ENCODE results near the gene GRID1. TPM values are rescaled to one million over a fixed set of nuclear protein-coding genes. Genes with fewer than 3 reads are reported as not detected.

The GRID1 gene
- total RNA-seq, 1 experiment from 2014 or later: not detected

GRCh38 chr10:85602306-85602705, 764.3 kb downstream of the GRID1 start:
- TF ChIP-seq CTCF (IDR thresholded peaks at IDR 0.05; ENCODE audit: unreplicated experiment): no peak
- Mint-ChIP-seq H3K27me3 (ENCODE audit: unreplicated experiment) (no peaks in the 10 kb centered on the region), H3K4me1 (ENCODE audit: low read depth, unreplicated experiment) (no peaks in the 10 kb centered on the region), H3K4me3 (ENCODE audit: low read depth, unreplicated experiment) (no peak overlapping the region), H3K9me3 (ENCODE audit: low read depth, unreplicated experiment) (peaks cover 3% of the 10 kb centered on the region), H3K27ac (ENCODE audit: unreplicated experiment) (no peak overlapping the region), H3K36me3 (ENCODE audit: insufficient read depth, unreplicated experiment) (no peaks in the 10 kb centered on the region)
- intact Hi-C loops (cut with micrococcal nuclease; ENCODE audit: unreplicated experiment): no loop called here
- no TSS peak for BruUV-seq (replicated peaks)
- no peak for DNase-seq
- CTCF ChIA-PET: no interaction called here

- peaks cover 3% of the 10 kb centered on the region for H3K9me3 Mint-ChIP-seq (ENCODE audit: low read depth, unreplicated experiment)
- no peak overlapping the region for H3K4me3 Mint-ChIP-seq (ENCODE audit: low read depth, unreplicated experiment)
- H3K4me1 Mint-ChIP-seq (ENCODE audit: low read depth, unreplicated experiment): no peaks in the 10 kb centered on the region
- no peak for TF ChIP-seq CTCF (IDR thresholded peaks at IDR 0.05; ENCODE audit: unreplicated experiment)
- BruUV-seq (replicated peaks): no TSS peak
- no peak for DNase-seq
- H3K36me3 Mint-ChIP-seq (ENCODE audit: insufficient read depth, unreplicated experiment): no peaks in the 10 kb centered on the region
- intact Hi-C loops (cut with micrococcal nuclease; ENCODE audit: unreplicated experiment): no loop called here
- H3K27ac Mint-ChIP-seq (ENCODE audit: unreplicated experiment): no peak overlapping the region
- no peaks in the 10 kb centered on the region for H3K27me3 Mint-ChIP-seq (ENCODE audit: unreplicated experiment)
- CTCF ChIA-PET: no interaction called here
Observed at GRCh38 chr10:85601526-85601925, 765.1 kb downstream of the GRID1 start.

- peaks cover 3% of the 10 kb centered on the region for H3K9me3 Mint-ChIP-seq (ENCODE audit: low read depth, unreplicated experiment)
- no peak for TF ChIP-seq CTCF (IDR thresholded peaks at IDR 0.05; ENCODE audit: unreplicated experiment)
- H3K4me1 Mint-ChIP-seq (ENCODE audit: low read depth, unreplicated experiment): no peaks in the 10 kb centered on the region
- H3K4me3 Mint-ChIP-seq (ENCODE audit: low read depth, unreplicated experiment): no peak overlapping the region
- CTCF ChIA-PET: no interaction called here
- H3K27ac Mint-ChIP-seq (ENCODE audit: unreplicated experiment): no peak overlapping the region
- intact Hi-C loops (cut with micrococcal nuclease; ENCODE audit: unreplicated experiment): no loop called here
- H3K27me3 Mint-ChIP-seq (ENCODE audit: unreplicated experiment): no peaks in the 10 kb centered on the region
- H3K36me3 Mint-ChIP-seq (ENCODE audit: insufficient read depth, unreplicated experiment): no peaks in the 10 kb centered on the region
- no peak for DNase-seq
- no TSS peak for BruUV-seq (replicated peaks)
Observed at GRCh38 chr10:85600744-85601081, 765.9 kb downstream of the GRID1 start.

GRCh38 chr10:85600026-85600743, 766.4 kb downstream of the GRID1 start:
- H3K27ac Mint-ChIP-seq (ENCODE audit: unreplicated experiment): no peak overlapping the region

More at GRCh38 chr10:85600026-85600743, 766.4 kb downstream of the GRID1 start:
- H3K27me3 Mint-ChIP-seq (ENCODE audit: unreplicated experiment): no peaks in the 10 kb centered on the region
- H3K4me1 Mint-ChIP-seq (ENCODE audit: low read depth, unreplicated experiment): no peaks in the 10 kb centered on the region
- intact Hi-C loops (cut with micrococcal nuclease; ENCODE audit: unreplicated experiment): no loop called here
- H3K4me3 Mint-ChIP-seq (ENCODE audit: low read depth, unreplicated experiment): no peak overlapping the region
- CTCF ChIA-PET: no interaction called here
- no peaks in the 10 kb centered on the region for H3K9me3 Mint-ChIP-seq (ENCODE audit: low read depth, unreplicated experiment)
- no TSS peak for BruUV-seq (replicated peaks)
- no peak for TF ChIP-seq CTCF (IDR thresholded peaks at IDR 0.05; ENCODE audit: unreplicated experiment)
- DNase-seq: no peak
- no peaks in the 10 kb centered on the region for H3K36me3 Mint-ChIP-seq (ENCODE audit: insufficient read depth, unreplicated experiment)
